ENCODE measurements around the gene FMN1.

DNA sequence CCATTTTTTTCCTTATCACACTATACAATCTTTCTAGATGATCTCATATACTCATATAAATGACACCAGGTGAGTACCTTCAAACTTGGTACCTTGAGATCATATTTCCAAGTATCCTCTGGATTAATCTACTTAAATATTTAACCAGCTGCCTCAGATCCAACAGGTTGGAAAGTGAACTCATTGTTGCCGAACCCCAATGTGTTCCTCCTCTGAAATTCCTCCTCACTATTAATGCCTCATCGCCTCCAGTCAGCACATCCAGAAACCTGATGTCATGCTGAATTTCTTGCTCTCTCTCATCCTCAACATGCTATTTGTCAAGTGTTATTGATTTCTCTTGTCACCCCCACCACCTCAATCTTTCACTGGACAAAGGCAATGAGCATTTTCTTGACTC lies 221.8 kb downstream of the FMN1 start:
- TF ChIP-seq, protein P1, sequence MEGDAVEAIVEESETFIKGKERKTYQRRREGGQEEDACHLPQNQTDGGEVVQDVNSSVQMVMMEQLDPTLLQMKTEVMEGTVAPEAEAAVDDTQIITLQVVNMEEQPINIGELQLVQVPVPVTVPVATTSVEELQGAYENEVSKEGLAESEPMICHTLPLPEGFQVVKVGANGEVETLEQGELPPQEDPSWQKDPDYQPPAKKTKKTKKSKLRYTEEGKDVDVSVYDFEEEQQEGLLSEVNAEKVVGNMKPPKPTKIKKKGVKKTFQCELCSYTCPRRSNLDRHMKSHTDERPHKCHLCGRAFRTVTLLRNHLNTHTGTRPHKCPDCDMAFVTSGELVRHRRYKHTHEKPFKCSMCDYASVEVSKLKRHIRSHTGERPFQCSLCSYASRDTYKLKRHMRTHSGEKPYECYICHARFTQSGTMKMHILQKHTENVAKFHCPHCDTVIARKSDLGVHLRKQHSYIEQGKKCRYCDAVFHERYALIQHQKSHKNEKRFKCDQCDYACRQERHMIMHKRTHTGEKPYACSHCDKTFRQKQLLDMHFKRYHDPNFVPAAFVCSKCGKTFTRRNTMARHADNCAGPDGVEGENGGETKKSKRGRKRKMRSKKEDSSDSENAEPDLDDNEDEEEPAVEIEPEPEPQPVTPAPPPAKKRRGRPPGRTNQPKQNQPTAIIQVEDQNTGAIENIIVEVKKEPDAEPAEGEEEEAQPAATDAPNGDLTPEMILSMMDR (IDR thresholded peaks at IDR 0.05), result no peak
- TF ChIP-seq POLR2A (IDR thresholded peaks at IDR 0.05), result no peak
- no peak for TF ChIP-seq EP300 (IDR thresholded peaks at IDR 0.05)
- no peak for TF ChIP-seq POLR2AphosphoS5 (IDR thresholded peaks at IDR 0.05)
